NCI-H1436 (cell line): ENCODE measurements around the gene DNAJC25.

Experiments used
- DNase-seq: peaks from one replicate; lab custom pipeline; 2025; lab: John Stamatoyannopoulos, UW

The DNAJC25 gene

GRCh38 chr9:111627260-111627963, 3.7 kb upstream of the DNAJC25 start:
- no peak for DNase-seq

DNA sequence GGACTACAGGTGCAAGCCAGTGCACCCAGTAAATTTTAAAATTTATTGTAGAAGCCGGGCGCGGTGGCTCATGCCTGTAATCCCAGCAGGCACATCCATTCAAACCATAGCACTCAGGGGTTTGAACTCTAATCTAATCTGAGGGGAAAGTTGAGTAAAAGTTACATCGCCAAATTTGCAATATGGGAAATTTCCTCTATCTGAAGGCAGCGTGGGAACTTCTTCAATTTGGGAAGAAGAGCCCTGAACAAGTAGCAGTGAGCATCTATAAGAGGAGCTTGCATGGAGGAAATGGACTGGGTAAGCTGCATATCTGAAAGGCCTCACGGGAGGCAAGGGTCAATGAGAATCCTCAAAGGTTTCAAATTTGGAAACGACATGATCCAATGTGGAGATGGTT, 2.7 kb upstream of the DNAJC25 start:
- DNase-seq = no peak

GRCh38 chr9:111630182-111630963, 761 bp upstream of the DNAJC25 start:
- no peak for DNase-seq

GRCh38 chr9:111630964-111631213, 245 bp upstream of the DNAJC25 start:
- no peak for DNase-seq

- no peak for DNase-seq
These were observed 926 bp downstream of the DNAJC25 start for GRCh38 chr9:111632060-111632459.

DNA sequence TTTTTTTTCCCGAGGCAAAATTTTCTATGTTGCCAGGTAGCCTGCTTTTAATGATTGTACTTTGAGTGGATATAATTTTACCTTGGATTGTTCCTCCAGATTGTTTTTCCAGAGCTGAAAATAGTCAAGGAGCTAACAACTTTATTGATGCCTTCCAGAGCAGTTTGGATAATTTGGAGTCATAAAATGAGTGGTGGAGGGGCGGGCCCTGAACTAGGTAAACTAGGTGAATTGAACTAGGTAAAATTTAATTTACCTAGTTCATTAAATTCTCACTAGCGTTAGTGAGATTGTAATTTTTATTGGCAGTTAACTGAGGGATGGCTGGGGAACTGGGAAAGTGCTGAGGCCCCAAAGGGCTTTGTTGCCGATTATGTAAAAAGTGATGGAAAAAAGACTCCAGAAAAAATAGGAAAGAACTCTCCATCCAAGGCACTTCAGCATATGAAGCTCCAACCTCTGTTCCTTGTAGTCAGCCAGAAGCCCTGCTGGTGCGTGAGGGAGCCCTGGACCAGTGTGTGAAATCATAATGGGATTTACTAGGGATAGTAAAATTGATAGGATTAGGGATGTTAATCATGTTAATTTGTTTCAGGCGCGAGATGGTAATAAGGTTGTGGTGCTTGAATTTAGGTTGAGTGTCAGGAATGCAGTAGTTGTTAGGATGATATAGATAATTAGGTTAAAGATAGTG, 1.7 kb downstream of the DNAJC25 start:
- no peak for DNase-seq

GRCh38 chr9:111633389-111633736, 2.2 kb downstream of the DNAJC25 start:
- no peak for DNase-seq

DNA sequence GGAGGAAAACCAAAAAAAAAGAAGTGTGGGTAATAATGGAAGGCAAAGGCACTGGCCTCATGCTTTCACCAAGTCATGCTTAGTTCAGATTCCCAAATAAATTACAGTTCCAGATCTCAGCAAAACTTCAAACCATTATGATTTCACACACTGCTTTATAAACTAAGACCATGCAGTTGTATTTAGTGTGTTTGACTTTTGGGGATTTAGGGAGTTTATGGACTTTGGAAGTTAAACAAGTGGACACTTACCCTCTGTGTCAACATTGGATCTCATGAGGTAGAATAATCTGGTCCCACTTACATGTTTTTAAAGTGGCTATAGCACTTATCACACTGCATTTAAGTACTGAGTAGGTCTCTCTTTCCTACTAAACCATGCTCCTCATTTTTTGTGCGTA, 3.7 kb downstream of the DNAJC25 start:
- no peak for DNase-seq

- no peak for DNase-seq
These were observed 6.4 kb downstream of the DNAJC25 start for GRCh38 chr9:111637421-111637950.

DNA sequence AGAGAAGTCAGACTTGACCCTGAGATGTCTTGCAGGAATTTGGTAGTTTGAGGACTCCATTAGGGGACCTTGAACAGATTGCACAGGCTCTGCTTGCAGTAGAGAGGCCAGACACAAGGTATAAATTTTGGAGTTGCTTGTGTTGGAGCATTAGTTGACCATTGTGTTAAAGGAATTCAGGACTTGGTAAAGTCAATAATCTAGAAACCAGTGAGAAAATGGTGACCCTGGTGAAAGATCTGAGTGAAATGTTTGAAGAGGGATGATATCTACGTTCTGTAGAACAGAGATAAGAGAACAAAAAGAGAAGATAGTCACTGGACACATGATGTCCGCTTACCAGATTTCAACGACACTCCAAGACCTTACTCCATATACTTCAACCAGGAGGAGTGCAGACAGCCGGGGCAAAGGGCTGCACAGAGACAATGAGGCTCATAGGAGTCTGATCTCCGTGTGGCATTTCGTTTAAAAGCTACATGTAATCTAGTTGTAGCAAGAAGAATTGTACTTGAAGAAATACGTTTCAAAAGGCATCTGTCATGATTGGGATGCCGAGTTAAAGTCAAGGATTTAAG, 13.2 kb downstream of the DNAJC25 start:
- DNase-seq = no peak

- no peak for DNase-seq
These were observed 14.7 kb downstream of the DNAJC25 start for GRCh38 chr9:111645806-111646205.

DNA sequence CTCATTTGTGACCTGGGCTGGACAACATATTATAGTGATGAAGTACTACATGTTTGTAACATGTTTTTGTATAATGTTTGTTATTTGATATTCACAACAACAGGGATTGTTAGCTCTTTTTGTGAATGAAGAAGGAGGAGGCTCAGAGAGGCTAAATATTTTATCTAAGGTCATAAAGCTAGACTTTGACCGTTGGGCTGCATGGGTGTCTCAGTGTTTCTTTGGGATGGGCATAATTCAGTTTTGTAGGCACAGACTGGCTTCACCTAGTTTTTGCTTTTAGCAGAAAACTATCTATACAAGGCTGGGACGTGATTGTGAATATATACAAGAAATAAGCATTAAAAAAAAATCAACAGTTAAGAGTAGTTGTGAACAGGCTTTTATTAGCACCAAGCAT, 15.3 kb downstream of the DNAJC25 start:
- no peak for DNase-seq

DNA sequence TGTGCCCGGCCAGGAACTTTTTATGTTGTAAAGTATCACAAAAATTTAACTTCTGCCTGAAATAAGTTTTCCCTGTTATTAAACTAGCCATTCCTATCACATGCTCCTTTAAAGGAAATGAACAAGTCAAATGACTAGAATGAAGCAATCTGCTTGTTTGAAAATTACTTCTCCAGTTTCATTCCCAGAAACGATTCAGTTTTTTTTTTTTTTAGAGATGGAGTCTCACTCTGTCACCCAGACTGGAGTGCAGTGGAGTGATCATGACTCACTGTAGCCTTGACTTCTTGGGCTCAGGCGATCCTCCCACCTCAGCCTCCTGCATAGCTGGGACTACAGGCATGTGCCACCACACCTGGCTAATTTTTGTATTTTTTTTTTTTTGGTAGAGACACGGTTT, 16.9 kb downstream of the DNAJC25 start:
- DNase-seq = no peak

DNA sequence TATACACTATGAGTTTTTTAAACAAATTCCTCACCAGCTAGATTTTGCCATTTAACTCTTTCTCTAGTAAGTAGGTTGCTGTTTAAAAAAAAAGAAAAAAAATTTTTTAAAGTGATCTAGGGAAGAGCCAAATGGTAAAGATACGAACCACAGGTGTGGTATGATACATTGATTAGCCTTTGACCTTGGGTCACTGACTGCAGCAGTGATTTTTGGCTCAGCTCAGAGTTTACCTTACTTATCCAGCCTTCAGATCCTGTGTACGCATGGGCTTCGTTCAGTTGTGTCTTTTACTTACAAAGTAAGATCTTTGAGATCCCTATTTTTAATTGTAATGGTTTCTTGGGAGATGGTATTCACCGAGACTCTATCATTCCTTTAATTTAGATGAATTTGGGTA, 17.9 kb downstream of the DNAJC25 start:
- DNase-seq = no peak

GRCh38 chr9:111657051-111657450, 25.9 kb downstream of the DNAJC25 start:
- no peak for DNase-seq

DNA sequence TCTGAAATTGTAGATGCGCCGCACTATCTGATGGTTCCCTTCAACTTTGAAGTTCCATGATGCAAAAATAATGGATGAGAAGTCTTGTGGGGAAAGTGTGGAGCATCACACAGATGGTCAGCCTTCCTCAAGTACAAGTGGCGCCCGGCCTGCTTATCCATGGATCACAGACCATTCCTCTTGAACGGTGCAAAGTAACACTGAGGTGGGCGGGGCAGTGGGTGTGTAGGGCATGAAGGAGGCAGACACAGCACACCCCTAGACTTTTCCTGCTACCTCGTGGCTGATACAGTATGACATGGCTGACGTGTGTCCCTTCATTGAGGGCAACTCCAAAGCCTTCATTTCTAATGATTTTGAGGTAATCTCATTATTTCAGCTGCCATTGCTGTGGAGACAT, 27.8 kb downstream of the DNAJC25 start:
- no peak for DNase-seq

DNA sequence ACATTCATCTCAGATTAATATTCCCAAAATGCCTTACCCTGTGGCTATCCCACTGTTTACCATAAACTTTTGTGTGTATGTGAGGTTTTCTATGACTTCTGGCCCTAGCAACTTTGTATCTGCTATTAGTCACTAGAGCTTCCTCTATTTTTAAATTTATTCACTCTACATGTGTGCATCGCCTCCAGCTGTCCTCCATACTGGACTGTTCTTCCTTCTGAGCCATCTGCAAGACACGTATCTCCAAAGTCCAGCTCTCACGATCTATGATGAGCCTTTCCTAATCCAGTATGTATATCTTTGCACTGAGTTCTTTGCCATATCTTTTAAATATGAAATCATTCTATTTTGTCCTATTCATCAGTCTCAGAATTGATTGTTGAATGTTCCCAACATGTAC, 28.6 kb downstream of the DNAJC25 start:
- no peak for DNase-seq

- peak; percentile 56 for DNase-seq
These were observed 30.1 kb downstream of the DNAJC25 start, which contains the start of gene GNG10 for GRCh38 chr9:111661150-111661801. Gene GNG10, plus strand, starts transcription at chr9:111661605. Its CDS starts 30 bp downstream, at chr9:111661635.

DNA sequence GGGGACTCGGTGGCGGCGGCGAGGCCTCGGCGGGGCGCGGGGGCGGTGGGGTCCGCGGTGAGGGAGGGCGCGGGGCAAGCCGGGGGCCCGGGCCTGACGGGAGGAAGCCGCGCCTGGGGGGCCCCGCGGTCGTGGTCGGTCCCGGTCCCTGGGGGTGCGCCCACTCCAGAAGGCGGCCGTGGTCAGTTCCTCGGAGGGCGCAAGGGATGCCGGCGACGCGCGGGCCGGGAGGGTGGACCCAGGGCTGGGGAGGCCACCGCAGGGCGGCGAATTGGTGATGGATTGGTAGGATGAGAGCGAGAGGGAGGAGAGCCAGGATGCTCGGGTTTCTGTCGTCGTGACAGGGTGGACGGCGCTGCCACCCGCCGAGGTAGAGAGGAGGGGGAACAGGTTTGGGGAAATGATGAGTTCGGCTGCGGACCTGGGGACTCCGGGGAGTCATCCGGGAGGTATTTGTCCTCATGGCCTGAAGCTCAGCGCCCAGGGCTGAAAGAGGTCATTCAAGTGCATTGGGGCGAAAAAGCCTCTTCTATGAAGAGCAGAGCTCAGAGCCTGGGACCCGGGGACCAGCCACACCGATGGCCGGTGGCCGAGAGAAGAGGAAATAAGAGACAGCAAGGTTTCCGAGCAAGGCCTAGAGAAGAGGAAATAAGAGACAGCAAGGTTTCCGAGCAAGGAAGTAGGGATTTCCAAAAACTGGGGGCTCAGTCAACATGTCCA, 30.8 kb downstream of the DNAJC25 start:
- DNase-seq = no peak

DNA sequence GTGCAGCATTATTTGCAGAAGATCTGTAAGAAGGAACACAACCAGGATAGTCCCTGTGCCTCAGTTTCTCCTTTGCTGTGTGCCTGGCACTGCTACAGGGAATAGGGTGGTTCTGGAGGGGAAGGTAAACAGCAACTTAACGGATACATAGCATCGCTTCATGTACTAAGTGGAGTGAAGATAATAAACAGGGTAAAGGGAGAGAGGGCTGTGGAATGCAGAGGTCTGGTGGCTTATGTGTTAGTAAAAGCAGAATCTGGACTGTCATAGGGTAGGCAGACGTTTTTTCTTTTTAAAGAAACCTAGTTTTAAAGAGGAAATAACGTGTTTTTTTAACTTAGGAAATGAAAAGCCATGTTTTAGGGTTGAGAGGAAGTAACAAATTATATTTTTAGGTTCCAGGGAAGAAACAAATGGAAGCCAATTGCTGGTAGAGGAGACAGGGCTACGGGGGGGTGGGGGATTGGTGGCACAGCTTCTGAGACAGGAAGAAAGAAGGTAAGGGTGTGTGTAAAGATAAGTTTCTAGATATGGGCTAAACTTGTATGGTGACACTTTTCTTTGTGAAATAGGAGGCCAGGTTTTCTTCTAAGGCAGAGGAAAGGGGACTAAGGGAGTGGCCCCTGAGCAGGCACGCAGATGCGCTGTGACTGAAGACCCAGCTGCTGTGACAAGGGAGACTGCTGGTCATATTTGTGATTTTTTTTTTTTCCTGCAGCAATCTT, 31.6 kb downstream of the DNAJC25 start:
- DNase-seq = no peak

GRCh38 chr9:111663301-111663823, 32.2 kb downstream of the DNAJC25 start:
- no peak for DNase-seq
